HFFc6 (cell line): ENCODE measurements around the gene EIF4G3. TPM values are rescaled to one million over a fixed set of nuclear protein-coding genes. Genes with fewer than 3 reads are reported as not detected.

Experiments
- DNase-seq: peaks from one replicate; pipeline ENCODE4 v3.0.0-alpha.2; 2018
- H3K27ac Mint-ChIP-seq: 2 replicates; pipeline ENCODE4 v1.8.0; 2020; ENCODE audit warnings: mild to moderate bottlenecking, mixed read lengths
- H3K27me3 Mint-ChIP-seq: 2 replicates; pipeline ENCODE4 v1.8.0; 2021; ENCODE audit warnings: mild to moderate bottlenecking, moderate library complexity, mixed read lengths; ENCODE audit not compliant: insufficient read depth
- H3K36me3 Mint-ChIP-seq: 2 replicates; pipeline ENCODE4 v1.8.0; 2021; ENCODE audit warnings: low read depth, mixed read lengths
- H3K4me1 Mint-ChIP-seq: 2 replicates; pipeline ENCODE4 v1.8.0; 2020; ENCODE audit warnings: low read depth, mixed read lengths
- H3K4me3 Mint-ChIP-seq: 2 replicates; pipeline ENCODE4 v1.8.0; 2020; ENCODE audit warnings: mild to moderate bottlenecking, moderate library complexity, mixed read lengths
- H3K9me3 Mint-ChIP-seq: 2 replicates; pipeline ENCODE4 v1.8.0; 2020; ENCODE audit warnings: mild to moderate bottlenecking, mixed read lengths
- CTCF ChIP-seq: fragments of 200-600 bp; sonication (generic); IDR thresholded peaks from 2 replicates; pipeline ENCODE4 v1.5.0; 2021; ENCODE audit warnings: antibody characterized with exemption, mild to moderate bottlenecking
- total RNA-seq, 6 experiments: library from RNA; stranded (reverse); fragmentation: NEBNext Ultra II Directional; extraction: Animal tissue kit (Norgen Biotek cat#: 25700); gene quantifications; 2 replicates in 1 of 6; 3 replicates in 5 of 6; pipeline ENCODE4 v1.2.3, GENCODE V29; 2021

EIF4G3 gene
- total RNA-seq, 6 experiments from 2014 or later, result 79.5 to 88.6 (median 82.0) TPM

GRCh38 chr1:20875198-20875973 lies 301.3 kb downstream of the EIF4G3 start:
- Mint-ChIP-seq H3K4me3 (no peak overlapping the region), H3K27ac (no peak overlapping the region), H3K27me3 (peaks cover 2% of the 10 kb centered on the region; the same call in 1 of the 2 replicates), H3K9me3 (no peaks in the 10 kb centered on the region), H3K36me3 (peaks cover 31% of the 10 kb centered on the region), H3K4me1 (peaks cover 10% of the 10 kb centered on the region; the same call in 1 of the 2 replicates)
- DNase-seq, result no peak
- no peak for TF ChIP-seq CTCF

GRCh38 chr1:20873311-20873710 lies 303.4 kb downstream of the EIF4G3 start:
- H3K4me1 Mint-ChIP-seq, result peaks cover 23% of the 10 kb centered on the region
- no peak for DNase-seq
- no peak for TF ChIP-seq CTCF
- no peak overlapping the region for H3K27ac Mint-ChIP-seq
- H3K36me3 Mint-ChIP-seq, result peaks cover 29% of the 10 kb centered on the region
- H3K9me3 Mint-ChIP-seq, result no peaks in the 10 kb centered on the region
- H3K27me3 Mint-ChIP-seq, result peaks cover 2% of the 10 kb centered on the region; the same call in 1 of the 2 replicates
- H3K4me3 Mint-ChIP-seq, result no peak overlapping the region

- DNase-seq, result no peak
- Mint-ChIP-seq H3K9me3 (no peaks in the 10 kb centered on the region), H3K4me1 (peaks cover 41% of the 10 kb centered on the region), H3K27me3 (peaks cover 2% of the 10 kb centered on the region; the same call in 1 of the 2 replicates), H3K4me3 (no peak overlapping the region), H3K36me3 (peaks cover 26% of the 10 kb centered on the region), H3K27ac (no peak overlapping the region)
- no peak for TF ChIP-seq CTCF
Measured at GRCh38 chr1:20871419-20871818, 305.3 kb downstream of the EIF4G3 start.

- H3K9me3 Mint-ChIP-seq, result no peaks in the 10 kb centered on the region
- peaks cover 41% of the 10 kb centered on the region for H3K4me1 Mint-ChIP-seq
- no peak for TF ChIP-seq CTCF
- no peak overlapping the region for H3K27ac Mint-ChIP-seq
- H3K27me3 Mint-ChIP-seq, result peaks cover 2% of the 10 kb centered on the region; the same call in 1 of the 2 replicates
- DNase-seq, result no peak
- H3K36me3 Mint-ChIP-seq, result peaks cover 25% of the 10 kb centered on the region
- H3K4me3 Mint-ChIP-seq, result no peak overlapping the region
Measured at GRCh38 chr1:20870718-20871117, 306.0 kb downstream of the EIF4G3 start.

- H3K4me3 Mint-ChIP-seq, result no peak overlapping the region
- H3K9me3 Mint-ChIP-seq, result no peaks in the 10 kb centered on the region
- peaks cover 16% of the 10 kb centered on the region for H3K36me3 Mint-ChIP-seq
- H3K27ac Mint-ChIP-seq, result no peak overlapping the region
- peaks cover 41% of the 10 kb centered on the region for H3K4me1 Mint-ChIP-seq
- no peak for DNase-seq
- peaks cover 2% of the 10 kb centered on the region; the same call in 1 of the 2 replicates for H3K27me3 Mint-ChIP-seq
- no peak for TF ChIP-seq CTCF
Measured at GRCh38 chr1:20868263-20868662, 308.4 kb downstream of the EIF4G3 start.
